Measurements from ENCODE around the gene POMGNT2.

DNA sequence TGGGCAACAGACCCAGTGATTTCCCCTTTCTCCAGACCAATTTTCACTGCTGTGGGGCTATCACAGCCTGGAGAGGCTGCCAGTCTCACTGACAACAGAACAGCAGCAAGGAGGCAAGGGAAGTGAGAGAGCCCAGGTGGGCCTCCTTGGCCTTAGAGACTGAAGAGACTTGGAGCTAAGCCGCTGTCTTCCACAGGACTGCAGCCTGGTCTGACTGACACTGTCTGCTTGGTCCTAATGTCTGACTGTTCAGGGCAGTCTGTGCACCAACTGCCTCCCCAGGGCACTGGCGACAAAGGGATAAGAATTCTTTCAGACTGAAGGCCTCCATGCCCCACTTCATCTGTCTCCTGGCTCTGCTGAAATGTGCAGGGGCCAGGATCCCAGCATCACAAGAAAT, 11.5 kb downstream of the POMGNT2 start:
- TF ChIP-seq JUND (IDR thresholded peaks at IDR 0.05) (no peak), MEF2A (IDR thresholded peaks at IDR 0.05; ENCODE audit: borderline replicate concordance, low read depth) (no peak), MXI1 (IDR thresholded peaks at IDR 0.05; ENCODE audit: low read depth, low read length) (no peak), ELF1 (IDR thresholded peaks at IDR 0.05) (no peak), TAF1 (IDR thresholded peaks at IDR 0.05; ENCODE audit: borderline replicate concordance, low read depth, low read length) (no peak), POLR2AphosphoS5 (IDR thresholded peaks at IDR 0.05; ENCODE audit: low read depth, low read length) (no peak), RCOR1 (IDR thresholded peaks at IDR 0.05; ENCODE audit: low read length) (no peak), FOXM1 (IDR thresholded peaks at IDR 0.05; ENCODE audit: low read depth) (no peak), EP300 (IDR thresholded peaks at IDR 0.05; ENCODE audit: borderline replicate concordance in 1 of 2, low read depth in 1 of 2, low read length in 1 of 2) (no peak)
- TF ChIP-seq, protein P1, sequence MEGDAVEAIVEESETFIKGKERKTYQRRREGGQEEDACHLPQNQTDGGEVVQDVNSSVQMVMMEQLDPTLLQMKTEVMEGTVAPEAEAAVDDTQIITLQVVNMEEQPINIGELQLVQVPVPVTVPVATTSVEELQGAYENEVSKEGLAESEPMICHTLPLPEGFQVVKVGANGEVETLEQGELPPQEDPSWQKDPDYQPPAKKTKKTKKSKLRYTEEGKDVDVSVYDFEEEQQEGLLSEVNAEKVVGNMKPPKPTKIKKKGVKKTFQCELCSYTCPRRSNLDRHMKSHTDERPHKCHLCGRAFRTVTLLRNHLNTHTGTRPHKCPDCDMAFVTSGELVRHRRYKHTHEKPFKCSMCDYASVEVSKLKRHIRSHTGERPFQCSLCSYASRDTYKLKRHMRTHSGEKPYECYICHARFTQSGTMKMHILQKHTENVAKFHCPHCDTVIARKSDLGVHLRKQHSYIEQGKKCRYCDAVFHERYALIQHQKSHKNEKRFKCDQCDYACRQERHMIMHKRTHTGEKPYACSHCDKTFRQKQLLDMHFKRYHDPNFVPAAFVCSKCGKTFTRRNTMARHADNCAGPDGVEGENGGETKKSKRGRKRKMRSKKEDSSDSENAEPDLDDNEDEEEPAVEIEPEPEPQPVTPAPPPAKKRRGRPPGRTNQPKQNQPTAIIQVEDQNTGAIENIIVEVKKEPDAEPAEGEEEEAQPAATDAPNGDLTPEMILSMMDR (IDR thresholded peaks at IDR 0.05): no peak
- TF ChIP-seq, protein P2, sequence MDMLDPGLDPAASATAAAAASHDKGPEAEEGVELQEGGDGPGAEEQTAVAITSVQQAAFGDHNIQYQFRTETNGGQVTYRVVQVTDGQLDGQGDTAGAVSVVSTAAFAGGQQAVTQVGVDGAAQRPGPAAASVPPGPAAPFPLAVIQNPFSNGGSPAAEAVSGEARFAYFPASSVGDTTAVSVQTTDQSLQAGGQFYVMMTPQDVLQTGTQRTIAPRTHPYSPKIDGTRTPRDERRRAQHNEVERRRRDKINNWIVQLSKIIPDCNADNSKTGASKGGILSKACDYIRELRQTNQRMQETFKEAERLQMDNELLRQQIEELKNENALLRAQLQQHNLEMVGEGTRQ (IDR thresholded peaks at IDR 0.05; ENCODE audit: borderline replicate concordance, low read depth, low read length): no peak
- TF ChIP-seq, protein P3, sequence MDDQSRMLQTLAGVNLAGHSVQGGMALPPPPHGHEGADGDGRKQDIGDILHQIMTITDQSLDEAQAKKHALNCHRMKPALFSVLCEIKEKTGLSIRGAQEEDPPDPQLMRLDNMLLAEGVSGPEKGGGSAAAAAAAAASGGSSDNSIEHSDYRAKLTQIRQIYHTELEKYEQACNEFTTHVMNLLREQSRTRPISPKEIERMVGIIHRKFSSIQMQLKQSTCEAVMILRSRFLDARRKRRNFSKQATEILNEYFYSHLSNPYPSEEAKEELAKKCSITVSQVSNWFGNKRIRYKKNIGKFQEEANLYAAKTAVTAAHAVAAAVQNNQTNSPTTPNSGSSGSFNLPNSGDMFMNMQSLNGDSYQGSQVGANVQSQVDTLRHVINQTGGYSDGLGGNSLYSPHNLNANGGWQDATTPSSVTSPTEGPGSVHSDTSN (IDR thresholded peaks at IDR 0.05): no peak
